Putamen (tissue), 1 donor: ENCODE measurements around the gene NPTN.
"Not testable (repeated sequence)": the region's sequence is repeated elsewhere in the genome, so short reads cannot be mapped to it uniquely, and the experiment has no call there.

Source experiments
- DNase-seq: peaks from one replicate; pipeline ENCODE4 v3.0.0-alpha.2; 2016; ENCODE audit warnings: low spot score

NPTN gene

DNA sequence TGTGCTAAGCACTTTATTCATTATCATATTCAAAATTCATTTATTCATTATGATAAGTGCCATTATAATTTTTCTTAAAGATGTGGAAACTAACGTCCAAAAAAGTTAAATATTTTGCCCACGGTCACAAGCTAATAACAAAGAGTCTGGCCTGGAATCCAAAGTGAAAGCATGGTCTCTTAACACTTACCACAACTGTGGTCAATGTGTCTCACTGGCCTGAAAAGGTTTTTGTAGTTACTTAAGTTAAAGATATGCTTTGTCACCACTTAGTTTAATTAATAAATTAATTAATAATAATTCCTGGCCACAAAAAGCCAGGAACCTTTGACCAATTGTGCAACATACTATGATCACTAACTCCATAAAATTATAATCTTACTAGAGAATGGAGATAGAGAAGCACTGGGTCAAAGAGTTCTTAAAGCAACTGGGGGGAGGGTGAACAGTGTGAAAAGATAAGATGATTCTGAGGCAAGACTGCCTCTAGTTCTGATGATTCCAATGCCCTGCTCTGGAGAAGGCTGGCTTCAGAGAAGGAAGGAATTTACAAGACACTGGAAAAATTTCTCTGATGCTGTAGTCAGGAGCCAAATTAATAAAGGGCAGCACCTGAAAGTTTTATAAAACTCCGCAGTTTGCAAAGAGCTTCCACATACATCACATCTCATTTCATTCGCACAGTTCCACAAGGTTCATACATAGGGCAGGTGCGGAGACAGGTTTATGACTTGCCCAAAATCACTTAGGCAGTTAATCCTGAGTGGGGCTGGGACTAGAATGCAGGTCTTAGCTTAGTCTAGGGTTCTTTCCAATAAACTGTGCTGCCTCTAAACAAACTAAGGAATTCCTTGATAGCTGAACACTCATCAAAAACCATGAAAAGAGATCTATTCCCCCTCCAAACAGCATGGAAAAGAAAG, 32.5 kb downstream of the NPTN start:
- DNase-seq, result no peak

DNA sequence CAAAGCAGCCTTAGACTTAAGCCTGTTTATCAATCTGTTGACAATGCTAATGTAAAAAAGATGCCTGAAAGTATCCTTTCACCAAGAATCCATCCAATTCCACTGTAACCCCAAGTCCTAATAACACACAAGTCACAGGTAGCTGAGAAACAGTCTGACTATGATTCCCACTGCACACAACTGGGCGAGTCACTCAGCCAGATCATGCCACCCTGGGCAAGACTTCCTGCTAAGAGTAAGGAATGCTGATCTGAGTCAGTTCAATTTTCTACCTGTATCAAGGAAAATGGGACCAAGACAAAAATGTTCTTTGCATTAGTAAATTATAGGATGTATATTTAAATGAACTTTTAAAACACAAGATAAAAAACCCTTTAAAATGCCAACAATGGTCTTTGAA, 33.3 kb downstream of the NPTN start:
- no peak for DNase-seq

DNA sequence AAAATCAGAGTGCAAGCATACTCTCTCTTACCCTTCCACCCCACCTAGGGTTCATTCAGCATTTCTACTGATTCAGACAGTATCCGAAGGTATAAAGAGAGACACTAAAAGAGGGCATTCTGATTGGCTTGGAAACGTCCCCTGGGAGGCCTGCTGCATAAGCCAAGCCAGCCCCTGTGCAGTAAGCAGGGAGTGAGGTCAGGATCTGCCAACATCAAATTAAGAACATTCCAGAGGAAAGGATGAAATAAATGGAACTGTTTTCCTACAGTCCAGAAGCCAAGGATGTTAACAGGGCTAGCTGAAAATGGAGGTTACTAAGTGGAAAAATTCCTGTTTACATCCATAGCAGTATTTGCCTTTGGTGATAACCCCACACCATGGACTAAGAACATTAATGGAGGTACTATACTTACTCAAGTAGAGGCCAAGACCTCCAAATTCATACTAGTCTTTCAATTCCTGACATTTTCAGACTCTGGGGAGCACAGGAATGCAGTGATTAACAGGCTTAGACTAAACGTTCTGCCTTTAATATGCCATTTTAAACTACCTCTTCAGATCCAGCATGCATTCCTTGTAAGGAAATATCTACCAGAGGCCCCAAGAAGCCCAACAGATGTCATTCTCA, 34.5 kb downstream of the NPTN start:
- no peak for DNase-seq

DNA sequence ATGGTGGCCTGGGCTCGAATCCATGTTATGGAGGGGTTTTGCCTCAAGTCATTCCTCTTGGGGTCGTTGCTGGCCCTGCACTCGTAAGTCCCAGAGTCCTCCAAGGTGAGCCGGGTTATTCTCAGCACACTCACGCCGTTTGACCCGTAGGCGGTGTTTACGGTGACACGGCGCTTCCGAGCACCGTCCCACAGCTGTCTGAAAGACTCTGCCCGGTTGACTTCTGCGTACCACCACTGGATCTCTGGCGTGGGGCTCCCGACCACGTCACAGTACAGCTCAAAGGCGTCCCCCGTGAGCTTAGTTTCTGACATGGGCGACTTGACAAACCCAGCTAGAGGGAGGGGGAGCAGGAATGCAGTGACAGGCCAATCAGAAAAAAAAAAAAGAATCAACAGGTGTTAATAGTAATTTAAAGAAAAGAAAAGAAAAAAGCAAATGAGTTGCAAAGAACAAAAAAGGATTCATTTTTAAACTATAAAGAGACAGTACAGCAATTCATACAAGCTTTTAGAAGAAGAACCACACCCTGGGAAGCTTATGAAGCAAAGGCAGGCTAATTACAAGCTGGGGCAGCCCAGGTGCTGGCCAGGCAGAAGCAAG, 36.1 kb downstream of the NPTN start:
- DNase-seq, result no peak

DNA sequence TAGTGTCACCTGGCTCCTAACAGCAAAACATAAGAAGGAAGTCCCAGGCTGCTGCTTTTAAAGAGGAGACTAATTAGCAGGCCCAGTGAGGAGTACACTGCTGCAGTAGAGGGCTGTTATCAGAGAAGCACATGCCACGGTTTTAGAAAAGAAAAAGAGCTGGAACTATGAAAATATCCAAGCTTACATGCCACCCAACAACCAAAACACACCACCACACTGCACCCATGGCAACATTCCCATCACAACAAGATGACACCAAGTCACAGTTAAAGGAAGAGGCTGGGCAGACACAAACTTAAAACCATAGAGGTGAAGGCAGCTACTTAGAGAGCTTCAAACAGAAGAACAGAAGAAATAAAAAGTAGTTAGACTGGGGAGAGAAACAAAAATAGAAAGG, 37.0 kb downstream of the NPTN start:
- DNase-seq, result no peak

DNA sequence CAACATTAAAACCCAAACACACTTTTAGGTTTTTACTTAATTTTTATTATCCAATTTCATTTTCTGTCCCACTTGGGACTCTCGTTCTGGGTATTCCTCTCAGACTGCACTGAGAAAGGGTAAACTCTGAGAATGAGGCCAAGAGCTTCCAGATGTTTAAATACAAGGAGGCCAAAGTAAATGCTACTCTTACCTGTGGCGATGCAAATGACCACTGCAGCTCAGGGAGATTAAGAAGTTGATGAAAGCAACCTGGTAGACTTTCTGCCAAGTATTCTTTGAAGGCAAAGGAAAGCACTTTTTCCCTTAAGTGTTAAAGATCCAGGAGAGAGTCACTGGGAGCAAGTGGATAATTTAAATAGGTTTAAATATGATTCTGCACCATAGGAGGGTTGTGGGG, 39.1 kb downstream of the NPTN start:
- no peak for DNase-seq

DNA sequence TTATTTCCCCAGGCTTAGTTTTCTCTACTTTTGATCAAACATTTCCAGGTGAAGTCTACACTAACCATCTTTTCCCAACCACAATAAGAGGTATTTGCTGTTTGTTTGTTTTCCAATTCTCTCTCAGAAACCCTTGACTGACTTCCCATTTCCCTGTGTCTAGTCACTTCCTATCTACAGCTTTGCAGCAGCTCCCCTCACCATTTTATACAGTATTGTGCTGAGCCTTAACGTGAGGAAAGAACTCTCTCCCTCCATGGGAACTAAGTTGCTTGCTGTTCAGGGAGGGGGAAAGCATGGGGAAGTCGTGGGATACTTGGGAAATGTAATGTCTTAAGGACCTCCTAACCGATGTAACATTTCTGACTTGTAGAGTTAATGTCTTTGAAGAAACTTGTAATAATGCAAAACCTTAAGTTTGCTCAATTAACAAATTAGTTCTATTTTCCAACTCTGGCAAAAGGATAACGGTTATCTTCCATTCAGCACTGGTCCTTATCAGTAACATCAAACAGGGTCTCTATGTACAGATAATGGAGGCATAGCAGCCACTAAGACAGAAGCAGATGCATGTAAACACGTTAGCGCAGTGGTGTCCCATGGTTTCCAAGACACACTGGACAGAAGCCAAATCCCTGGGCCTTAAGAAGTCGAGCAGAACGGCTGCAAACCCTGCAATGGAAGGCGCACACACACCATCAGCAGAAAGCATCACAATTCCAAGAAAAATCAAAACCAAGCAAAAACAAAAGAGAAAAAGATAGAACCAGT, 39.7 kb downstream of the NPTN start:
- DNase-seq, result no peak

DNA sequence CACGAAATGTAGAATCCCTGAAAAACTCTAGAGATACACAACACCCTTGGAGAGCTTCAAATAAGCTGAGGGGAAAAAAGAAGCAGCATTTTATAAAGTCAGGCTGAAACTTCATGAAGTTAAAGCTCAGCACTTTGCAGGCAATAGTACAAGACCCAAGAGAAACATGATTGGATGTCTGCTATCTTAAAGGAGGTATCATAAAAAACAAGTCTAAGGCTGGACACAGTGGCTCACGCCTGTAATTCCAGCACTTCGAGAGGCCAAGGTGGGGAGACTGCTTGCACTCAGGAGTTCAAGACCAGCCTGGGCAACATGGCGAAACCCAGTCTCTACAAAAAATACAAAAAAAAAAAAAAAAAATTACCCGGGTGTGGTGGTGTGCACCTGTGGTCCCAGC, 42.9 kb downstream of the NPTN start:
- no peak for DNase-seq

DNA sequence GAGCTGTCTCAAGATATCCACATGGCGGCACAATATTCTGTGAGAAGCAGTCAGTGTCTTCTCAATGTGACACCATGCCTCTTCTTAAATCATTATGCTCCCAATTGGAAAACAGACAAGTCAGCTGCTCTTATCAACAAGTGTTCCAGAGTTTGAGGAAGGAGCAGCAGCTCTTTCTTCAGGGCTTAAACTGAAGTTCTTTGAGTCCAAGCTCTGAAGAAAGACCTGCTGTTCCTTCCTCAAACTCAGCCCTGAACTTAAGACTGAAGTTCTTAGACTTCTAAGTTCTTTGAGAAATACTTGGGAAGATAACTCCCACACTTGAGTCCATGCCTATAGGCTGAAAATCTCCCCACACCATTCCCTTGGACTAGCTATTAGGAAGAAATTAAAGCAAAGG, 43.4 kb downstream of the NPTN start:
- DNase-seq, result no peak

DNA sequence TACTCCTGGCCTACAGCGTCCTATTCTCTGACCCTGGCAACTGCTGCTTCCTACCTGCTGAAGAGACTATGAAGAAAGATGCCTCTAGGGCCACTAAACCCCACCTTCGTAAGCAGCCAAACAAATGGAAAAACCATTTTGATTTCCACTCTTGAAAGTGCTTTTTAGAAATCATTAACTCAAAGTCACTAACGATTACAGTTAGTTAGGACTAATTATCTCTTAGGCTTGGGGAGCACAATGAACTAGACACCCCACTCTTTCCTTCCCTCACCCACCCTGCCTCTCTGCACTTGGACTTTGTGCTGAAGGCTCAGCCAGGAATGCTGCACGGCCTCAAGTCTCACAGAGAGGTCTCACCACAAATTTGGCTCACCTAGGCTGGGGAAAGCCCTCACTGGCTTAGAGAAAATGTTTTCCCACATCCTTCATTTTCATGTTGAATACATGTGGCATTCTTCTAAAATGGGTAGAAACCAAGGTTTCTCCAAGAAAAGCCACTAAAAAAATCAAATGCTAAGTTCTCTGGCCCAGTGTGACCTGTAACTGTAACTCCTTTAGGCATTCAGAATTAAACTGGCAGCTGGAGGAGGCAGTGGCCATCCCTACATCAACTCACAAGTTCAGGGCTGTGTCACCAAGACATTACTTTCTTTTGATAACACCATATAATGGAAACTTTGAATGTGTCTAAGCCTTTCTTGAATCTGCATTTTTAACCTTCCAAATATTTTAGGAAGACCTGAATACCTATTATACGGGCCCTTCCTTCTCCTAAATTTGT, 47.1 kb downstream of the NPTN start:
- no peak for DNase-seq

DNA sequence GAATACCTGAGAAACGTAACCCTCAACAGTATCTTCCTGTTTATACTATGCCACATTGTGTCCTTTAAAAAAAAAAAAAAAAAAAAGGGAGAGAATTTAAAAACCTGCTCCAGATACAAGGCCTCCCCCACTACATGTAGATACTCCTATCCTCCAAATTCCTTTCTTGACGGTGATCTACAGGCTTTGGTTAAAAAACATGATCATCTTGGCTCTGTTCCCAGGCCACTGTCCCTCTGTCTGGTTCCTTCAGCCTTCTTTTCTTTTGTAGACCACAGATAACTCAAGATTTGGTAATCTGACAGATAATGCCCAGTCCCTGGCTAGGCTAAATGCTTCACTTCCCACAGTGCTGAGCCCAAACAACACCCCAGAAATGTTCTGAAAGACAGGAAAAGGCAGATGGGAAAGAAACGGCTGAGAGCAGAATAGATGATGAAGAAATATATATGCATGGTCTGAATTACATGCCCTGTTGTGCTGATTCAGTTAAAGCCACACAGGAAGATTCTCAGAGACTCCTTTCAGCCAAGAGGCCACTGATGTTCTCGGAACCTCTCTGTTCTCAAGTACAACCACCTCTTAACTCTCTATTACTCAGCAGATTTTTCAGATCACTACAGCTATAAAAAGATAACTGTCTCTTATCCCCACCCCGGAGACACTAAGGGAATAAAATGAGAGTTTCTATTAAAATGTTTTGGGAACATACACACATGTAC, 48.3 kb downstream of the NPTN start:
- DNase-seq, result no peak

DNA sequence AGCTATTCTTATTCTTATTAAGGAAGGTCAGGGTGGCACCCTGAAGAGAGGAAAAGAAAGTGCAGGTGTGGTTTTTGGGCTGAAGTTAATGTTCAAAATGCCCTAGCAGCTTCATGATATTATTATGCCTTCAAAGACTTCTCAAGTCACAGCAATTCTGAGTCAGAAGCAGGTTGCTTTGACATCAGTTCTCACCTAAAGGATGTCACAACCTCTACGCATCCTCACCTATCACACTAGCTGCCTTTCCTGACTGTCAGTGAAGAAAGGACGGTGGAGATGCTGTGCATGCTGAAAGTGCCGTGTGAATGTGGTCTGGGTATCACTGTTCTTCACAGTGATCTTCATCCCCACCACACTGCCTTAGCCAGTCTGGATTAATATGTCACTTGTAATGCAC, 49.6 kb downstream of the NPTN start:
- DNase-seq, result no peak

DNA sequence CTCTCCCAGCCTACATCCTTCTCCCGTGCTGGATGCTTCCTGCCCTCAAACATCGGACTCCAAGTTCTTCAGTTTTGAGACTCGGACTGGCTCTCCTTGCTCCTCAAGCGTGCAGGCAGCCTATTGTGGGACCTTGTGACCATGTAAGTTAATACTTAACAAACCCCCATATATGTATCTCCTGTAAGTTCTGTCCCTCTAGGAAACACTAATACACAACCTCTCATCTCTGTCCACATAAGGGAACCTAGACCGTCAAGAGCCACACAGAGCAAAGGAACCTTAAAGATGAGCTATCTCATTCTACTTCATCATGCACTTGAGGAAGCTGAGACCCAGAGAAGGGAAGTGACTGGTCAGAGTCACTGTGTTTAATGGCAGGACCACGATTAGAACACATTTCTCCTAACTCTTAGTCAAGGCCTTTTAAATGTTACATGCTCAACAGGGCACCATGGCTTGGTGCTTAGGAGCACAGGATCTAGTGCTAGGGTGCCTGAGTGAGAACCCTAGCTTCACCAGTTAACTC, 50.3 kb downstream of the NPTN start:
- no peak for DNase-seq

DNA sequence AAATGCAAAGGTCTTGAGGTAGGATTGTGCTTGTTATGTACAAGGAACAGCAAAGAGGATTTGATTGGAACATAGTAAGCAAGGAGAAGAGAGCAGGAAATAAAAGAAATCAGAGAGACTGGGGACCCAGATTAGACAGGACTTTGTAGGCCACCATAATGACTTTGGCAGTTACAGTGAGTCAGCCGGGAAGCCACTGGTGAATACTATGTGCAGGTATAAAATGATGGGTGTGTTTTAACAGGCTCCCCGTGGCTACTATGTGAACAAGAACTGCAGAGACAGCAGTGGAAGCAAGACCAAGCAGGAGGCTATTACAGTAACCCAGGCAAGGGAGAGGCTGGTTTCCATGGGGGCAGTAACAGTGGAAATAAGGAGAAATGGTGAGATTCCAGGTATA, 55.2 kb downstream of the NPTN start:
- no peak for DNase-seq

DNA sequence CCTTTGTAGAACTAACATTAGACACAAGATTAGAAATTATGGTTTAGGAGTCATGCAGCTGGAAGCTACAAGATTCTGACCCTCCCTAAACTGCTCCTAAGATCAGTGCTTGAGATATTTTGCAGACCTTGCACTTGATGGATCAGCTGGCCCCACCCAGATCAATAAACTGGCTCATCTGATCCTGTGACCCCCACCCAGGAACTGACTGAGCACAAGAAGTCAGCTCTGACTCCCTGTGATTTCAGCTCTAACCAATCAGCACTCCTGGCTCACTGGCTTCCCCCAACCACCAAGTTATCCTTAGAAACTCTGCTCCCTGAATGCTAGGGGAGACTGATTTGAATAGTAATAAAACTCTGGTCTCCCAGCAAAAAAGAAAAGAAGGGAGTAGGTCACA, 55.6 kb downstream of the NPTN start:
- not testable (repeated sequence) for DNase-seq

DNA sequence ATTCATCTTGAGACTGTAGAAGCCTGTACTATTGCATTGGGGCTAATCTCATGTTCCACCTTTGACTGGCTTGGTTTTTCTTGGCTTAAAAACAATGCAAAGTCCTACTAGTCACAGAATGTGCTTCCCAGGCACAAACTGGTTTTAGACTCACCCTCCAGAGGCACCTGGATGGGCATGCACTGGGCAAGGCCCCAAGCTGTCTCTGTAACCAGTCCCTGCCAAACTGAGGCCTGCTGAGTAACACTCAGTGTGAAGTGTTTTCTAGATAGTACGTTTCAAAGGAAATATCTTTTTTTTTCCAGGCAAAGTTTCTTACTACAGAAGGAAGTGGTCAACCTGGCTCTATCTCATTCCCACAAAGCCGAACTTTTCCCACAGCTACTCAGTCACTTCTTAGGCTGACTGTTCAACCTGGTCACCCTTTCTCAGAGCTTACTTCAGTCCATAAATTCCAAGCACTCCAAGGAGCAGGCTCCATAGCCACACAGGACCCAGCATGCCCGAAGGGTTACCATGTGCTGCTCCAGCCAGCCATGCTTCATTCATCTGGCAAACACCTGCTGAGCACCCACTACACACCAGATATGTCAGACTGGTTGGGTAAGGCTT, 57.4 kb downstream of the NPTN start:
- no peak for DNase-seq

DNA sequence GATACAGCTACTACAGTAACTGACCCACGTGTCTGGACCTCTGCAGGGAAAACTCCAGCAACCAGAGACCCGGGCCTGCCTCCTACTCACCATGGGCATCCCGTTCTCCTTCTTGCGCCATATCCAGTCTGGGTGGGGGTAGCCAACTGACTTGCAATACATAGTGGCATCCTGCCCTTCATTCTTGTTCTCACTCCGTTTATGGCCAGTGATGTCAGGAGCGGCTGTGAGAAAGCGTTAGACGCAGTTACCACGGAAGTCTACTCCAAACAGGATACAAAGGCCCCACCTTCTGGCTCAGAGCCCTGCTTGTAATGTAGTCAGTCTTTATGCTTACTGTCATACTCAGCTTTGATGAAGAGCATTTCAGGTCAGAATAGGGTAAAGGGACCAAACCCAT, 59.6 kb downstream of the NPTN start:
- DNase-seq, result no peak

DNA sequence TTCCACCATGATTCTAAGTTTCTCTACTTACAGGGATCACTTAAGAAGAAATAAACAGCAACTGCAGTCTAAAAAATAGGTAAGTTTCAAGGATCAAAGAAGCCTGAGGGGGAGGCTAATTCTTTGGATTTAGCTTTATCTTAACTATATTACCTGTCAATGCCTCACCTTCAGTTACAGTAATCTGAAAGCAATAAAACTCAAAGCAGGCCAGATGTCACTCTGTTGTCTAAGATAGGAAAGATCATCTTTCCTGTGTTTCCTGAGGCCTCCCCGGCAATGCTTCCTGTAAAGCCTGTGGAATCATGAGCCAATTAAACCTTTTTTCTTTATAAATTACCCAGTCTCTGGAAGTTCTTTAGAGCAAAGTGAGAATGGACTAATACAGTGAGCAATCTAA, 60.2 kb downstream of the NPTN start:
- no peak for DNase-seq

DNA sequence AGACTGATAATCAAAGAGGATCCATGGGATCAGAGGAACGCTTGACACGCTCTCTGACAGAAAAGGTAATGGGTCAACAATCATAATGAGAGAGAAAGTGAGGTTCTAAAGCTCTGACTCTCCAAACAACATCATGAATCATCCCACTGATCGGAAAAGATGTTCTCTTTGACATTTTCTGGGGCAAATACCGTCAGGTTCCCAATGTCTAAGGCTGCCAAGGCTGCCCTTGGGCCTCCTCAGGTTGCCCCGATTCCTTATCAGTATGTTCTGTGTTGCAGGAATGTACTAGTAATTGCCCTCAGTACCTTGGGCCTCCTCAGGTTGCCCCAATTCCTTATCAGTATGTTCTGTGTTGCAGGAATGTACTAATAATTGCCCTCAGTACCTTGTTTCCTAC, 60.9 kb downstream of the NPTN start:
- DNase-seq, result no peak

DNA sequence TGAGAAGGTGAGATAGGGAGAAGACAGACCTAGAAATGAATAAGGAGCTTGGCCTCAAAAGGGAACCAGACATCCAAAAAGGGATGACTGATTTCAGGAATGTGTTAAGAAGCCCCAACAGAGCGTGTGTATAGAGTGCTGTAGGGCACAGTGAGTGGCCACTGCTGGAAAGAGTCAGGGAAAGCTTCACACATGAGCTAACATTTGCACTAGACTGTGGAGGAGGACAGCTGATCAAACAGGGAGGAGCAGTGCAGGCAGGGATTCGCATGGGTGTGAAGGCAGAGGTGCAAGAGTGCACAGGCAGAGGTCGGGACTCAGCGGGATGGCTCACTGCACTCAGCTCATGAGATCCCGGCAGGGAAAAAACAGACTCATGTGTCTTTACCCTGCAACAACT, 61.8 kb downstream of the NPTN start:
- DNase-seq, result peak; percentile 56
